SH-SY5Y (cell line): ENCODE measurements around the gene RPL15.

Experiments
- GATA2 ChIP-seq: IDR thresholded peaks from 2 replicates; pipeline ENCODE4 v1.6.1; 2011; ENCODE audit warnings: mild to moderate bottlenecking, low read depth, low read length
- GATA3 ChIP-seq: IDR thresholded peaks from 2 replicates; pipeline ENCODE4 v1.6.1; 2011; ENCODE audit warnings: low read depth, mild to moderate bottlenecking, low read length, moderate library complexity

Gene RPL15

GRCh38 chr3:23916152-23916885 is 613 bp upstream of the RPL15 start:
- TF ChIP-seq GATA2 (no peak), GATA3 (no peak)

GRCh38 chr3:23919628-23920027 is 2.7 kb downstream of the RPL15 start:
- TF ChIP-seq GATA3 (no peak), GATA2 (no peak)

GRCh38 chr3:23920151-23920655 is 3.3 kb downstream of the RPL15 start:
- TF ChIP-seq GATA2 = no peak
- TF ChIP-seq GATA3 = no peak

GRCh38 chr3:23921052-23921511 is 4.2 kb downstream of the RPL15 start:
- TF ChIP-seq GATA2 (no peak), GATA3 (no peak)

GRCh38 chr3:23923786-23924185 is 6.9 kb downstream of the RPL15 start:
- no peak for TF ChIP-seq GATA3
- no peak for TF ChIP-seq GATA2

GRCh38 chr3:23926246-23926645 is 9.3 kb downstream of the RPL15 start:
- TF ChIP-seq GATA3 = no peak
- TF ChIP-seq GATA2 = no peak

GRCh38 chr3:23926736-23927135 is 9.8 kb downstream of the RPL15 start:
- TF ChIP-seq GATA3 (no peak), GATA2 (no peak)

- TF ChIP-seq GATA3 (no peak), GATA2 (no peak)
These were observed 11.6 kb downstream of the RPL15 start for GRCh38 chr3:23928524-23928923.

GRCh38 chr3:23931597-23931996 is 14.7 kb downstream of the RPL15 start:
- TF ChIP-seq GATA2 (no peak), GATA3 (no peak)

GRCh38 chr3:23932571-23932970 is 15.6 kb downstream of the RPL15 start:
- TF ChIP-seq GATA3 = no peak
- TF ChIP-seq GATA2 = no peak

- no peak for TF ChIP-seq GATA3
- no peak for TF ChIP-seq GATA2
These were observed 17.3 kb downstream of the RPL15 start for GRCh38 chr3:23934253-23934652.

GRCh38 chr3:23937296-23937695 is 20.4 kb downstream of the RPL15 start:
- no peak for TF ChIP-seq GATA2
- no peak for TF ChIP-seq GATA3

- TF ChIP-seq GATA2 (no peak), GATA3 (no peak)
These were observed 21.8 kb downstream of the RPL15 start for GRCh38 chr3:23938688-23939087.

- TF ChIP-seq GATA3 = no peak
- TF ChIP-seq GATA2 = no peak
These were observed 23.8 kb downstream of the RPL15 start for GRCh38 chr3:23940775-23941174.

- TF ChIP-seq GATA3 (no peak), GATA2 (no peak)
These were observed 24.5 kb downstream of the RPL15 start for GRCh38 chr3:23941440-23941839.

- no peak for TF ChIP-seq GATA3
- no peak for TF ChIP-seq GATA2
These were observed 25.6 kb downstream of the RPL15 start for GRCh38 chr3:23942546-23942945.
